Bronchial epithelial cell (primary cell): ENCODE data around the gene PDZD2. TPM values are rescaled to one million over a fixed set of nuclear protein-coding genes. Genes with fewer than 3 reads are reported as not detected.

Experiments used
- DNase-seq: peaks from one replicate; pipeline ENCODE4 v3.0.0-alpha.2; 2010; ENCODE audit warnings: low read depth
- FAIRE-seq: peaks from 2 replicates; lab custom pipeline; 2011; peaks lifted over from hg19 to GRCh38; lab: Jason Lieb, UNC
- H3K27me3 ChIP-seq: 2 replicates; pipeline ENCODE4 v1.5.1; 2011; ENCODE audit warnings: low read length; ENCODE audit not compliant: control insufficient read depth, insufficient read depth
- H3K36me3 ChIP-seq: 2 replicates; pipeline ENCODE4 v1.5.1; 2011; ENCODE audit warnings: low read length; ENCODE audit not compliant: control insufficient read depth, insufficient read depth
- H3K4me3 ChIP-seq: 2 replicates; pipeline ENCODE4 v1.5.1; 2011; ENCODE audit warnings: mild to moderate bottlenecking, low read depth, low read length, control low read depth
- CTCF ChIP-seq: IDR thresholded peaks from 2 replicates; pipeline ENCODE4 v1.5.1; 2011; ENCODE audit warnings: mild to moderate bottlenecking, moderate library complexity, low read length, control low read depth, inconsistent platforms; ENCODE audit not compliant: insufficient read depth, severe bottlenecking
- total RNA-seq: library from RNA; depleted of rRNA; stranded (reverse); fragments of >200 nt; gene quantifications from 2 replicates; pipeline ENCODE4 v1.2.1, GENCODE V29; 2014

The PDZD2 gene
- total RNA-seq, 1 donor from 2014 or later = 1.8 TPM

GRCh38 chr5:31639481-31640411 is 815 bp downstream of the PDZD2 start:
- Histone ChIP-seq H3K4me3 (peak overlapping the region; percentile 45), H3K27me3 (peaks cover 15% of the 10 kb centered on the region), H3K36me3 (no peaks in the 10 kb centered on the region)
- DNase-seq (no peak), FAIRE-seq (no peak)
- TF ChIP-seq CTCF = no peak

- Histone ChIP-seq H3K4me3 (no peak overlapping the region), H3K27me3 (peaks cover 15% of the 10 kb centered on the region), H3K36me3 (no peaks in the 10 kb centered on the region)
- FAIRE-seq = no peak
- no peak for DNase-seq
- no peak for TF ChIP-seq CTCF
Observed at GRCh38 chr5:31640573-31640972, 1.6 kb downstream of the PDZD2 start.

GRCh38 chr5:31641059-31641458 is 2.1 kb downstream of the PDZD2 start:
- TF ChIP-seq CTCF = no peak
- H3K4me3 ChIP-seq = no peak overlapping the region
- peaks cover 17% of the 10 kb centered on the region for H3K27me3 ChIP-seq
- FAIRE-seq (no peak), DNase-seq (no peak)
- no peaks in the 10 kb centered on the region for H3K36me3 ChIP-seq

- no peak for FAIRE-seq
- TF ChIP-seq CTCF = no peak
- H3K36me3 ChIP-seq = no peaks in the 10 kb centered on the region
- H3K4me3 ChIP-seq = no peak overlapping the region
- peaks cover 17% of the 10 kb centered on the region for H3K27me3 ChIP-seq
- no peak for DNase-seq
Observed at GRCh38 chr5:31641575-31641974, 2.6 kb downstream of the PDZD2 start.

- FAIRE-seq (no peak), DNase-seq (no peak)
- no peaks in the 10 kb centered on the region for H3K36me3 ChIP-seq
- H3K4me3 ChIP-seq = no peak overlapping the region
- TF ChIP-seq CTCF = no peak
- H3K27me3 ChIP-seq = peaks cover 6% of the 10 kb centered on the region
Observed at GRCh38 chr5:31645420-31646081, 6.6 kb downstream of the PDZD2 start.
